ENCODE measurements around the gene BAHCC1. TPM values are rescaled to one million over a fixed set of nuclear protein-coding genes. Genes with fewer than 3 reads are reported as not detected.

BAHCC1 gene
- total RNA-seq, 1 donor from 2014 or later: 10.7 TPM

- H3K9me3 Mint-ChIP-seq (ENCODE audit: unreplicated experiment): no peaks in the 10 kb centered on the region
- no peaks in the 10 kb centered on the region for H3K4me1 Mint-ChIP-seq (ENCODE audit: unreplicated experiment)
- H3K27ac Mint-ChIP-seq (ENCODE audit: unreplicated experiment): no peak overlapping the region
- no peak for TF ChIP-seq CTCF (IDR thresholded peaks at IDR 0.05; ENCODE audit: unreplicated experiment)
- DNase-seq (ENCODE audit: low spot score): no peak
- peaks cover 6% of the 10 kb centered on the region for H3K27me3 Mint-ChIP-seq (ENCODE audit: unreplicated experiment)
- no peak overlapping the region for H3K4me3 Mint-ChIP-seq (ENCODE audit: unreplicated experiment)
- no peaks in the 10 kb centered on the region for H3K36me3 Mint-ChIP-seq (ENCODE audit: low read depth, unreplicated experiment)
Observed at GRCh38 chr17:81470944-81471817, 75.9 kb downstream of the BAHCC1 start.

- Mint-ChIP-seq H3K9me3 (ENCODE audit: unreplicated experiment) (no peaks in the 10 kb centered on the region), H3K27me3 (ENCODE audit: unreplicated experiment) (peaks cover 8% of the 10 kb centered on the region), H3K4me1 (ENCODE audit: unreplicated experiment) (no peaks in the 10 kb centered on the region), H3K4me3 (ENCODE audit: unreplicated experiment) (no peak overlapping the region), H3K36me3 (ENCODE audit: low read depth, unreplicated experiment) (no peaks in the 10 kb centered on the region), H3K27ac (ENCODE audit: unreplicated experiment) (no peak overlapping the region)
- no peak for TF ChIP-seq CTCF (IDR thresholded peaks at IDR 0.05; ENCODE audit: unreplicated experiment)
- no peak for DNase-seq (ENCODE audit: low spot score)
Observed at GRCh38 chr17:81471818-81472456, 76.7 kb downstream of the BAHCC1 start.

GRCh38 chr17:81473019-81473418, 77.8 kb downstream of the BAHCC1 start:
- H3K27ac Mint-ChIP-seq (ENCODE audit: unreplicated experiment): no peak overlapping the region
- H3K27me3 Mint-ChIP-seq (ENCODE audit: unreplicated experiment): peaks cover 10% of the 10 kb centered on the region
- H3K4me1 Mint-ChIP-seq (ENCODE audit: unreplicated experiment): no peaks in the 10 kb centered on the region
- no peak for TF ChIP-seq CTCF (IDR thresholded peaks at IDR 0.05; ENCODE audit: unreplicated experiment)
- H3K36me3 Mint-ChIP-seq (ENCODE audit: low read depth, unreplicated experiment): no peaks in the 10 kb centered on the region
- no peak overlapping the region for H3K4me3 Mint-ChIP-seq (ENCODE audit: unreplicated experiment)
- no peak for DNase-seq (ENCODE audit: low spot score)
- H3K9me3 Mint-ChIP-seq (ENCODE audit: unreplicated experiment): no peaks in the 10 kb centered on the region

- no peak for DNase-seq (ENCODE audit: low spot score)
- Mint-ChIP-seq H3K27me3 (ENCODE audit: unreplicated experiment) (peaks cover 14% of the 10 kb centered on the region), H3K9me3 (ENCODE audit: unreplicated experiment) (no peaks in the 10 kb centered on the region), H3K36me3 (ENCODE audit: low read depth, unreplicated experiment) (no peaks in the 10 kb centered on the region), H3K4me3 (ENCODE audit: unreplicated experiment) (no peak overlapping the region), H3K4me1 (ENCODE audit: unreplicated experiment) (no peaks in the 10 kb centered on the region), H3K27ac (ENCODE audit: unreplicated experiment) (no peak overlapping the region)
- no peak for TF ChIP-seq CTCF (IDR thresholded peaks at IDR 0.05; ENCODE audit: unreplicated experiment)
Observed at GRCh38 chr17:81474958-81475357, 79.7 kb downstream of the BAHCC1 start.

GRCh38 chr17:81476097-81476496, 80.8 kb downstream of the BAHCC1 start:
- no peak overlapping the region for H3K4me3 Mint-ChIP-seq (ENCODE audit: unreplicated experiment)
- H3K36me3 Mint-ChIP-seq (ENCODE audit: low read depth, unreplicated experiment): no peaks in the 10 kb centered on the region
- no peak for TF ChIP-seq CTCF (IDR thresholded peaks at IDR 0.05; ENCODE audit: unreplicated experiment)
- no peaks in the 10 kb centered on the region for H3K4me1 Mint-ChIP-seq (ENCODE audit: unreplicated experiment)
- H3K27me3 Mint-ChIP-seq (ENCODE audit: unreplicated experiment): peaks cover 17% of the 10 kb centered on the region
- no peak for DNase-seq (ENCODE audit: low spot score)
- H3K27ac Mint-ChIP-seq (ENCODE audit: unreplicated experiment): no peak overlapping the region
- no peaks in the 10 kb centered on the region for H3K9me3 Mint-ChIP-seq (ENCODE audit: unreplicated experiment)

All from endothelial cell (in vitro differentiated cells).